ENCODE data around the gene NUP37. TPM values are rescaled to one million over a fixed set of nuclear protein-coding genes. Genes with fewer than 3 reads are reported as not detected.
A peak's percentile ranks its signal among the peaks of the same experiment; 100 is the strongest.
"Not testable (repeated sequence)": the region's sequence is repeated elsewhere in the genome, so short reads cannot be mapped to it uniquely, and the experiment has no call there.

Gene NUP37
- total and polyA plus RNA-seq, 8 donors: 7.8 to 76.4 (median 15.6) TPM

- Histone ChIP-seq H3K9me3 (peaks cover 0 to 4% (median 0%) of the 10 kb centered on the region in 4 donors), H3K27ac (no peak overlapping the region), H3K4me1 (no peaks in the 10 kb centered on the region), H3K27me3 (no peaks in the 10 kb centered on the region), H3K36me3 (no peaks in the 10 kb centered on the region), H3K4me3 (no peak overlapping the region)
- WGBS, 5 donors: 70 to 87% (median 81%) methylated on average over 1 of the region's 1 CpG
- no peak for DNase-seq
- intact Hi-C loops (cut with DNase I; ENCODE audit: low total_unique reads): no loop called here
- TF ChIP-seq POLR2AphosphoS5 (IDR thresholded peaks at IDR 0.05): no peak
- no peak for TF ChIP-seq EP300 (IDR thresholded peaks at IDR 0.05)
- no peak for TF ChIP-seq POLR2A (IDR thresholded peaks at IDR 0.05)
- no peak for TF ChIP-seq CTCF (IDR thresholded peaks at IDR 0.05)
Measured at GRCh38 chr12:102144221-102144620, 24.3 kb upstream of the NUP37 start.

- H3K4me1 ChIP-seq; H3K36me3 ChIP-seq; H3K9me3 ChIP-seq; H3K4me3 ChIP-seq; DNase-seq; H3K27ac ChIP-seq; H3K27me3 ChIP-seq; intact Hi-C loops (cut with DNase I; ENCODE audit: low total_unique reads): not testable (repeated sequence)
- 81 to 89% (median 86%) methylated on average over 5 to 11 of the region's 11 CpGs for WGBS, 5 donors
Measured at GRCh38 chr12:102142866-102143373, 23.0 kb upstream of the NUP37 start.

GRCh38 chr12:102137619-102138018 is 17.7 kb upstream of the NUP37 start:
- H3K27me3 ChIP-seq; DNase-seq; H3K4me3 ChIP-seq; H3K36me3 ChIP-seq; H3K9me3 ChIP-seq; H3K4me1 ChIP-seq; H3K27ac ChIP-seq; intact Hi-C loops (cut with DNase I; ENCODE audit: low total_unique reads): not testable (repeated sequence)
- WGBS, 5 donors: 94 to 97% (median 96%) methylated on average over 8 of the region's 8 CpGs

- H3K9me3 ChIP-seq; H3K27ac ChIP-seq; DNase-seq; H3K4me1 ChIP-seq; H3K27me3 ChIP-seq; H3K36me3 ChIP-seq; H3K4me3 ChIP-seq; intact Hi-C loops (cut with DNase I; ENCODE audit: low total_unique reads): not testable (repeated sequence)
- WGBS, 5 donors: 94 to 99% (median 98%) methylated on average over 2 of the region's 2 CpGs
Measured at GRCh38 chr12:102131442-102131841, 11.5 kb upstream of the NUP37 start.

GRCh38 chr12:102130720-102131119 is 10.8 kb upstream of the NUP37 start:
- H3K27me3 ChIP-seq; H3K9me3 ChIP-seq; H3K4me3 ChIP-seq; H3K27ac ChIP-seq; intact Hi-C loops (cut with DNase I; ENCODE audit: low total_unique reads); DNase-seq; H3K4me1 ChIP-seq; H3K36me3 ChIP-seq: not testable (repeated sequence)
- WGBS, 5 donors: 81 to 97% (median 84%) methylated on average over 3 of the region's 3 CpGs

GRCh38 chr12:102121328-102121727 is 1.4 kb upstream of the NUP37 start:
- Histone ChIP-seq H3K4me1 (peaks cover 16 to 29% (median 18%) of the 10 kb centered on the region in 4 donors), H3K4me3 (peak overlapping the region in 2 of 4 donors; percentile 67 to 77), H3K36me3 (peaks cover 5 to 20% (median 16%) of the 10 kb centered on the region in 4 donors)
- H3K27ac ChIP-seq; intact Hi-C loops (cut with DNase I; ENCODE audit: low total_unique reads); DNase-seq; H3K9me3 ChIP-seq; H3K27me3 ChIP-seq: not testable (repeated sequence)
- 88 to 99% (median 95%) methylated on average over 2 of the region's 2 CpGs for WGBS, 5 donors

- Histone ChIP-seq H3K27ac (peak overlapping the region in 1 of 5 donors; percentile 90), H3K27me3 (no peaks in the 10 kb centered on the region), H3K36me3 (peaks cover 5 to 25% (median 20%) of the 10 kb centered on the region in 4 donors), H3K4me1 (peaks cover 16 to 29% (median 18%) of the 10 kb centered on the region in 4 donors), H3K9me3 (no peaks in the 10 kb centered on the region), H3K4me3 (peak overlapping the region in 3 of 4 donors; percentile 67 to 78 (median 77))
- no peak for TF ChIP-seq POLR2AphosphoS5 (IDR thresholded peaks at IDR 0.05)
- TF ChIP-seq EP300 (IDR thresholded peaks at IDR 0.05): no peak
- TF ChIP-seq CTCF (IDR thresholded peaks at IDR 0.05): no peak
- no peak for TF ChIP-seq POLR2A (IDR thresholded peaks at IDR 0.05)
- intact Hi-C loops (cut with DNase I; ENCODE audit: low total_unique reads): no loop called here
- peak in 1 of 2 donors; percentile 18 for DNase-seq
- WGBS, 5 donors: 19 to 24% (median 22%) methylated on average over 4 of the region's 4 CpGs
Measured at GRCh38 chr12:102120886-102121285, 972 bp upstream of the NUP37 start.
